Measurements from ENCODE around the gene DUSP11. TPM values are rescaled to one million over a fixed set of nuclear protein-coding genes. Genes with fewer than 3 reads are reported as not detected.
"Not testable (repeated sequence)": the region's sequence is repeated elsewhere in the genome, so short reads cannot be mapped to it uniquely, and the experiment has no call there.

The DUSP11 gene
- total RNA-seq, 2 experiments from 2014 or later: 27.6 to 33.5 TPM

- Mint-ChIP-seq H3K9me3 (ENCODE audit: low read depth) (no peaks in the 10 kb centered on the region), H3K36me3 (ENCODE audit: low read depth) (peaks cover 28% of the 10 kb centered on the region), H3K27ac (no peak overlapping the region), H3K27me3 (no peaks in the 10 kb centered on the region), H3K4me3 (no peak overlapping the region), H3K4me1 (peaks cover 14% of the 10 kb centered on the region)
- ATAC-seq (no peak), DNase-seq (no peak)
- intact Hi-C loops (cut with DNase I, micrococcal nuclease): no loop called here
- ChIA-PET CTCF (interaction anchor here (2.2 kb wide), 1 partner anchor 9 kb away, joined by 6 read pairs; the partner anchor contains the start of gene TPRKB), POLR2A (no interaction called here)
Observed at GRCh38 chr2:73746015-73746876, 33.7 kb downstream of the DUSP11 start.

- intact Hi-C loops (cut with DNase I, micrococcal nuclease): no loop called here
- Mint-ChIP-seq H3K4me1 (peaks cover 14% of the 10 kb centered on the region), H3K36me3 (ENCODE audit: low read depth) (peaks cover 18% of the 10 kb centered on the region), H3K27ac (no peak overlapping the region), H3K27me3 (no peaks in the 10 kb centered on the region), H3K4me3 (no peak overlapping the region), H3K9me3 (ENCODE audit: low read depth) (peaks cover 4% of the 10 kb centered on the region)
- DNase-seq: no peak
- CTCF ChIA-PET: interaction anchor here (0.6 to 0.7 kb wide), 2 partner anchors 91 to 157 kb away, joined by 3 read pairs; no protein-coding TSS in a partner anchor
- POLR2A ChIA-PET: no interaction called here
- ATAC-seq: no peak
Observed at GRCh38 chr2:73740767-73741166, 39.1 kb downstream of the DUSP11 start.

GRCh38 chr2:73739101-73739500 lies 40.8 kb downstream of the DUSP11 start:
- no peaks in the 10 kb centered on the region for H3K27me3 Mint-ChIP-seq
- DNase-seq: no peak
- ATAC-seq: no peak
- CTCF ChIA-PET: no interaction called here
- H3K27ac Mint-ChIP-seq: no peak overlapping the region
- POLR2A ChIA-PET: interaction anchor here (0.9 kb wide), 1 partner anchor 408 kb away, joined by 3 read pairs; the partner anchor contains the start of gene BOLA3
- H3K9me3 Mint-ChIP-seq (ENCODE audit: low read depth): peaks cover 4% of the 10 kb centered on the region
- peaks cover 14% of the 10 kb centered on the region for H3K4me1 Mint-ChIP-seq
- H3K4me3 Mint-ChIP-seq: no peak overlapping the region
- intact Hi-C loops (cut with DNase I, micrococcal nuclease): no loop called here
- H3K36me3 Mint-ChIP-seq (ENCODE audit: low read depth): peaks cover 17% of the 10 kb centered on the region

- ChIA-PET POLR2A (interaction anchor here (0.6 to 1.3 kb wide), 8 partner anchors 12 to 503 kb away, joined by 3 to 5 read pairs (median 4); partner anchors contain the start of genes CCT7 and MOB1A), CTCF (interaction anchor here (0.6 to 1.4 kb wide), 6 partner anchors 10 to 864 kb away, joined by 3 to 6 read pairs (median 3); no protein-coding TSS in a partner anchor)
- ATAC-seq (peak; percentile 99), DNase-seq (peak; percentile 98)
- no peaks in the 10 kb centered on the region for H3K27me3 Mint-ChIP-seq
- H3K9me3 Mint-ChIP-seq (ENCODE audit: low read depth): peaks cover 4% of the 10 kb centered on the region
- H3K27ac Mint-ChIP-seq: peak within 1 kb of the TSS; percentile 94
- intact Hi-C loops (cut with DNase I, micrococcal nuclease): loop anchor here (1.0 to 2.0 kb wide), 22 partner anchors 10 to 792 kb away; partner anchors contain the start of genes PRADC1 (in 2 of the 2), STAMBP (in 2 of the 2), ALMS1 (in 1 of the 2) and AUP1 (in 1 of the 2)
- peaks cover 28% of the 10 kb centered on the region for H3K36me3 Mint-ChIP-seq (ENCODE audit: low read depth)
- H3K4me1 Mint-ChIP-seq: peaks cover 14% of the 10 kb centered on the region
- H3K4me3 Mint-ChIP-seq: peak within 1 kb of the TSS; percentile 92
Observed at GRCh38 chr2:73736855-73737779, 42.8 kb downstream of the DUSP11 start, which contains the start of gene TPRKB. Gene TPRKB, minus strand, starts transcription at chr2:73737345. Its CDS starts 2,776 bp downstream, at chr2:73734569.

- Mint-ChIP-seq H3K9me3 (ENCODE audit: low read depth) (peaks cover 4% of the 10 kb centered on the region), H3K36me3 (ENCODE audit: low read depth) (peaks cover 34% of the 10 kb centered on the region), H3K4me3 (peak overlapping the region; percentile 92), H3K4me1 (peaks cover 14% of the 10 kb centered on the region), H3K27ac (peak overlapping the region; percentile 87), H3K27me3 (no peaks in the 10 kb centered on the region)
- ChIA-PET CTCF (interaction anchor here (0.6 to 1.4 kb wide), 2 partner anchors 11 to 780 kb away, joined by 3 to 6 read pairs; no protein-coding TSS in a partner anchor), POLR2A (interaction anchor here (0.6 to 1.3 kb wide), 4 partner anchors 13 to 502 kb away, joined by 3 to 5 read pairs (median 4); partner anchors contain the start of gene CCT7)
- ATAC-seq (no peak), DNase-seq (no peak)
- intact Hi-C loops (cut with DNase I, micrococcal nuclease): loop anchor here (2.0 kb wide), 4 partner anchors 248 to 736 kb away; partner anchors contain the start of genes MRPL53 (in 1 of the 2), PRADC1 (in 1 of the 2) and TET3 (in 1 of the 2)
Observed at GRCh38 chr2:73736378-73736777, 43.5 kb downstream of the DUSP11 start.

GRCh38 chr2:73730810-73731209 lies 49.1 kb downstream of the DUSP11 start:
- Mint-ChIP-seq H3K9me3 (ENCODE audit: low read depth) (no peaks in the 10 kb centered on the region), H3K36me3 (ENCODE audit: low read depth) (peaks cover 40% of the 10 kb centered on the region), H3K27ac (peak overlapping the region; percentile 43), H3K4me1 (no peaks in the 10 kb centered on the region), H3K4me3 (no peak overlapping the region), H3K27me3 (no peaks in the 10 kb centered on the region)
- POLR2A ChIA-PET: no interaction called here
- CTCF ChIA-PET: no interaction called here
- ATAC-seq: no peak
- intact Hi-C loops (cut with DNase I, micrococcal nuclease): no loop called here
- DNase-seq: no peak

- no peaks in the 10 kb centered on the region for H3K27me3 Mint-ChIP-seq
- H3K4me3 Mint-ChIP-seq: no peak overlapping the region
- peaks cover 37% of the 10 kb centered on the region for H3K36me3 Mint-ChIP-seq (ENCODE audit: low read depth)
- no peaks in the 10 kb centered on the region for H3K9me3 Mint-ChIP-seq (ENCODE audit: low read depth)
- no peak overlapping the region for H3K27ac Mint-ChIP-seq
- DNase-seq (no peak), ATAC-seq (no peak)
- no peaks in the 10 kb centered on the region for H3K4me1 Mint-ChIP-seq
- POLR2A ChIA-PET: no interaction called here
- CTCF ChIA-PET: no interaction called here
- intact Hi-C loops (cut with DNase I, micrococcal nuclease): no loop called here
Observed at GRCh38 chr2:73728711-73729110, 51.2 kb downstream of the DUSP11 start.

GRCh38 chr2:73728043-73728442 lies 51.9 kb downstream of the DUSP11 start:
- H3K27me3 Mint-ChIP-seq: no peaks in the 10 kb centered on the region
- no peak overlapping the region for H3K27ac Mint-ChIP-seq
- H3K9me3 Mint-ChIP-seq (ENCODE audit: low read depth): no peaks in the 10 kb centered on the region
- intact Hi-C loops (cut with DNase I, micrococcal nuclease): no loop called here
- DNase-seq: no peak
- peaks cover 31% of the 10 kb centered on the region for H3K36me3 Mint-ChIP-seq (ENCODE audit: low read depth)
- no peak overlapping the region for H3K4me3 Mint-ChIP-seq
- no peaks in the 10 kb centered on the region for H3K4me1 Mint-ChIP-seq
- CTCF ChIA-PET: no interaction called here
- no peak for ATAC-seq
- POLR2A ChIA-PET: no interaction called here

- POLR2A ChIA-PET; H3K9me3 Mint-ChIP-seq (ENCODE audit: low read depth); H3K27me3 Mint-ChIP-seq; ATAC-seq; H3K27ac Mint-ChIP-seq; H3K4me3 Mint-ChIP-seq; DNase-seq; H3K4me1 Mint-ChIP-seq; intact Hi-C loops (cut with DNase I, micrococcal nuclease); CTCF ChIA-PET: not testable (repeated sequence)
- H3K36me3 Mint-ChIP-seq (ENCODE audit: low read depth): peaks cover 21% of the 10 kb centered on the region
Observed at GRCh38 chr2:73726657-73727056, 53.2 kb downstream of the DUSP11 start.

GRCh38 chr2:73718851-73719621 lies 60.9 kb downstream of the DUSP11 start:
- Mint-ChIP-seq H3K27ac (peak overlapping the region; percentile 38), H3K9me3 (ENCODE audit: low read depth) (peaks cover 9% of the 10 kb centered on the region), H3K4me3 (no peak overlapping the region), H3K4me1 (no peaks in the 10 kb centered on the region), H3K27me3 (no peaks in the 10 kb centered on the region), H3K36me3 (ENCODE audit: low read depth) (peaks cover 2% of the 10 kb centered on the region)
- intact Hi-C loops (cut with DNase I, micrococcal nuclease): no loop called here
- ATAC-seq (no peak), DNase-seq (no peak)
- POLR2A ChIA-PET: no interaction called here
- CTCF ChIA-PET: no interaction called here
